IMR-90 (cell line): ENCODE measurements around the gene MBIP. TPM values are rescaled to one million over a fixed set of nuclear protein-coding genes. Genes with fewer than 3 reads are reported as not detected.

Source experiments
- ATAC-seq: fragments of 200-7000 bp; cut with Tn5 transposase; 2 replicates; pipeline ENCODE4 v1.9.1; 2020; ENCODE audit warnings: low read depth, mild to moderate bottlenecking, moderate library complexity
- BruUV-seq: library from RNA; stranded (reverse); fragments of 400-500 nt; replicated peaks from 2 replicates; lab custom pipeline; 2021; lab: Mats Ljungman, UMichigan
- CTCF ChIA-PET: fragments of 300-600 bp; formaldehyde crosslinking; extraction: SDS; loops from one replicate; lab custom pipeline; 2021; ENCODE audit warnings: antibody characterized with exemption; lab: Yijun Ruan, JAX
- POLR2A ChIA-PET: fragments of 300-600 bp; sonication (Branson Sonifier 250); formaldehyde crosslinking; loops from one replicate; lab custom pipeline; 2022; ENCODE audit warnings: antibody characterized with exemption; ENCODE audit not compliant: unreplicated experiment; lab: Charles Lee
- DNase-seq: peaks from one replicate; pipeline ENCODE4 v3.0.0; 2013
- H2AFZ ChIP-seq: replicated peaks from 2 replicates; pipeline ENCODE3; 2013; ENCODE audit warnings: low read length, mild to moderate bottlenecking; ENCODE audit not compliant: poor library complexity
- H2AK5ac ChIP-seq: 2 replicates; pipeline ENCODE4 v1.6.1; 2013; ENCODE audit warnings: low read depth, low read length, inconsistent platforms
- H2AK9ac ChIP-seq: replicated peaks from 2 replicates; pipeline ENCODE3; 2013; ENCODE audit warnings: mild to moderate bottlenecking, low read depth, low read length, moderate library complexity; ENCODE audit not compliant: poor library complexity
- H2BK120ac ChIP-seq: 2 replicates; pipeline ENCODE4 v1.6.1; 2013; ENCODE audit warnings: low read depth, low read length, inconsistent platforms
- H2BK15ac ChIP-seq: 3 replicates; pipeline ENCODE4 v1.6.1; 2013; ENCODE audit warnings: low read depth, low read length, inconsistent platforms
- H2BK20ac ChIP-seq: 2 replicates; pipeline ENCODE4 v1.6.1; 2013; ENCODE audit warnings: low read depth, mild to moderate bottlenecking, inconsistent platforms, low read length, moderate library complexity
- H2BK5ac ChIP-seq: 2 replicates; pipeline ENCODE4 v1.6.1; 2013; ENCODE audit warnings: mild to moderate bottlenecking, low read depth, low read length, inconsistent platforms; ENCODE audit not compliant: poor library complexity, severe bottlenecking
- H3K14ac ChIP-seq: replicated peaks from 2 replicates; pipeline ENCODE4 v1.6.1; 2013; ENCODE audit warnings: low read depth, low read length, inconsistent platforms
- H3K18ac ChIP-seq: 2 replicates; pipeline ENCODE4 v1.6.1; 2013; ENCODE audit warnings: low read depth, low read length, control low read depth
- H3K23ac ChIP-seq: 2 replicates; pipeline ENCODE4 v1.6.1; 2013; ENCODE audit warnings: low read depth, low read length, inconsistent platforms
- H3K27ac ChIP-seq: 2 replicates; pipeline ENCODE4 v1.5.1; 2013; ENCODE audit warnings: mild to moderate bottlenecking, control low read depth, low read length; ENCODE audit not compliant: insufficient read depth
- H3K27me3 ChIP-seq: 2 replicates; pipeline ENCODE4 v1.6.1; 2013; ENCODE audit warnings: low read length; ENCODE audit not compliant: control insufficient read depth, insufficient read depth
- H3K36me3 ChIP-seq: 2 replicates; pipeline ENCODE4 v1.6.1; 2013; ENCODE audit warnings: low read length, mixed read lengths; ENCODE audit not compliant: control insufficient read depth, insufficient read depth
- H3K4ac ChIP-seq: 2 replicates; pipeline ENCODE4 v1.6.1; 2013; ENCODE audit warnings: low read depth, low read length, inconsistent platforms
- H3K4me1 ChIP-seq: 2 replicates; pipeline ENCODE4 v1.6.1; 2013; ENCODE audit warnings: low read length, mixed read lengths; ENCODE audit not compliant: control insufficient read depth, insufficient read depth
- H3K4me2 ChIP-seq: 2 replicates; pipeline ENCODE4 v1.6.1; 2013; ENCODE audit warnings: low read depth, mild to moderate bottlenecking, control low read depth, low read length, moderate library complexity
- H3K4me3 ChIP-seq: 2 replicates; pipeline ENCODE4 v1.5.1; 2013; ENCODE audit warnings: low read depth, mild to moderate bottlenecking, control low read depth, low read length, moderate library complexity; ENCODE audit not compliant: insufficient read depth
- H3K56ac ChIP-seq: 2 replicates; pipeline ENCODE4 v1.6.1; 2013; ENCODE audit warnings: low read length, inconsistent platforms; ENCODE audit not compliant: insufficient read depth; ENCODE audit errors: extremely low read depth
- H3K79me1 ChIP-seq, 2 experiments: 2 replicates each; pipeline ENCODE4 v1.6.1; 2013; ENCODE audit warnings: low read length in 2 of 2, inconsistent platforms in 1 of 2, low read depth in 1 of 2
- H3K9ac ChIP-seq: 2 replicates; pipeline ENCODE4 v1.6.1; 2013; ENCODE audit warnings: low read depth, low read length, control low read depth
- H3K9me1 ChIP-seq: 2 replicates; pipeline ENCODE4 v1.6.1; 2013; ENCODE audit warnings: low read length, inconsistent platforms; ENCODE audit not compliant: insufficient read depth
- H3K9me3 ChIP-seq: 2 replicates; pipeline ENCODE4 v1.6.1; 2013; ENCODE audit warnings: low read length; ENCODE audit not compliant: control insufficient read depth, insufficient read depth
- H4K20me1 ChIP-seq: 2 replicates; pipeline ENCODE4 v1.6.1; 2013; ENCODE audit warnings: low read length, inconsistent platforms; ENCODE audit not compliant: insufficient read depth
- H4K5ac ChIP-seq: 2 replicates; pipeline ENCODE4 v1.6.1; 2013; ENCODE audit warnings: mild to moderate bottlenecking, low read depth, low read length, control low read depth
- H4K8ac ChIP-seq, 2 experiments: 2 replicates each; pipeline ENCODE4 v1.6.1; 2013; ENCODE audit warnings: low read depth in 2 of 2, low read length in 2 of 2, control low read depth in 1 of 2, inconsistent platforms in 1 of 2
- H4K91ac ChIP-seq: 2 replicates; pipeline ENCODE4 v1.6.1; 2013; ENCODE audit warnings: low read depth, low read length, inconsistent platforms; ENCODE audit not compliant: insufficient read depth
- SMC3 ChIP-seq: fragments of 150-350 bp; IDR thresholded peaks from 2 replicates; pipeline ENCODE4 v1.6.1; 2016; ENCODE audit warnings: low read depth, mild to moderate bottlenecking, antibody characterized with exemption, low read length, moderate library complexity
- WGBS, 2 experiments: methylation state at CpG; one replicate each; pipeline versions ENCODE4 v1.1.5 to v1.1.7; 2013; ENCODE audit warnings: missing lambda C conversion rate in 2 of 2; ENCODE audit not compliant: insufficient read length in 1 of 2; ENCODE audit errors: extremely low coverage in 2 of 2; 5-methylcytosine and 5-hydroxymethylcytosine counted together
- dilution Hi-C: fragments of 300-500 bp; cut with HindIII; formaldehyde crosslinking; loops from one replicate; pipeline ENCODE4 v1.14.3; 2018; ENCODE audit warnings: low sequenced_read_pairs; ENCODE audit not compliant: unreplicated experiment
- in situ Hi-C: fragments of 300-500 bp; cut with MboI; formaldehyde crosslinking; loops from 3 replicates; pipeline ENCODE4 v1.14.3; 2019; ENCODE audit warnings: low sequenced_read_pairs, inconsistent platforms, mixed read lengths
- intact Hi-C: fragments of 100-400 bp; cut with micrococcal nuclease; formaldehyde crosslinking; loops from 2 replicates; pipeline ENCODE4 v1.10.0; 2022
- polyA plus RNA-seq, 3 experiments: library from polyadenylated mRNA; depleted of rRNA; stranded (reverse); fragments of >200 nt; gene quantifications; 2 replicates each; pipeline ENCODE4 v1.2.3, GENCODE V29; 2012; ENCODE audit warnings: low replicate concordance in 1 of 3
- total RNA-seq: library from RNA; depleted of rRNA; stranded (reverse); fragments of >200 nt; gene quantifications from 2 replicates; pipeline ENCODE4 v1.2.3, GENCODE V29; 2012

MBIP gene
- total and polyA plus RNA-seq, 2 of the 4 experiments (the other 2 are of a cell fraction), result 9.3 to 17.4 TPM

DNA sequence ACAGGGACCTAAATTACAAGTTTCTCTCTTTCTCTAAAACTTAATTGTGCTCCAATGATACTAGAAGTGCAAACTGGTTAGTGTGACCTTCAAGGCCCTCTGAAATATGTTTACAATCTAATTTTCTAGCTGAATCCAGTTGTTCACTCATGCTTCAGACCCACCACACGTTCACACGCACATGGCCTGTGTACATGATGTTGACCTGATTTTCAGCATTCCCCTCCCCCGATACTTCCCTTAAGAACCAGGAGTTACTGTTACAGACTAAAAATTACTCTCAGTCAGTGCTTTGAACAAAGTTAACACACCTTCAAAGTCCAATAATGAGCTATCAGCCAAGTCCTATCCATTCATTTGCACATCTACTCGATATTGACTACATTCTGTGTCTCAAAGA, 16.5 kb downstream of the MBIP start:
- Histone ChIP-seq H2AK5ac (no peak overlapping the region), H3K23ac (no peak overlapping the region), H3K27me3 (no peaks in the 10 kb centered on the region), H4K20me1 (peaks cover 4% of the 10 kb centered on the region; the same call in 1 of the 2 replicates), H3K36me3 (peaks cover 19% of the 10 kb centered on the region), H3K79me1 (peaks cover 7 to 11% of the 10 kb centered on the region in 2 experiments), H3K4me3 (no peak overlapping the region), H4K8ac (no peak overlapping the region), H3K4me2 (no peak overlapping the region), H3K9me1 (0 out of 2 replicates have a peak, but pooled peaks cover 6% of the 10 kb centered on the region), H3K14ac (no peak overlapping the region), H3K27ac (no peak overlapping the region), H3K56ac (no peak overlapping the region), H2BK120ac (no peak overlapping the region), H2AFZ (no peak overlapping the region), H3K18ac (no peak overlapping the region), H2BK5ac (no peak overlapping the region), H3K4ac (no peak overlapping the region), H2BK15ac (no peak overlapping the region), H4K5ac (no peak overlapping the region), H4K91ac (no peak overlapping the region), H2AK9ac (no peak overlapping the region), H2BK20ac (no peak overlapping the region), H3K4me1 (peaks cover 2% of the 10 kb centered on the region; the same call in 1 of the 2 replicates), H3K9me3 (no peaks in the 10 kb centered on the region), H3K9ac (no peak overlapping the region)
- intact Hi-C loops (no loop called here), dilution Hi-C loops (no loop called here), in situ Hi-C loops (no loop called here)
- BruUV-seq, result no TSS peak
- TF ChIP-seq SMC3, result no peak
- ATAC-seq (no peak), DNase-seq (no peak)
- WGBS, 2 experiments, result 80% methylated on average over 1 of the region's 4 CpGs; no CpG with 5 or more reads in 1 of the 2 experiments
- ChIA-PET CTCF (no interaction called here), POLR2A (no interaction called here)
